Trophoblast cell (in vitro differentiated cells and primary cell): ENCODE measurements around the gene LUC7L2.
A peak's percentile ranks its signal among the peaks of the same experiment; 100 is the strongest.
"Not testable (repeated sequence)": the region's sequence is repeated elsewhere in the genome, so short reads cannot be mapped to it uniquely, and the experiment has no call there.

Experiments used
- DNase-seq, 2 donors: peaks; one replicate each; pipeline ENCODE4 v3.0.0-alpha.2; 2016
- H2AFZ ChIP-seq: 2 replicates; pipeline ENCODE4 v1.6.1; 2013; ENCODE audit warnings: low read length, moderate library complexity, mild to moderate bottlenecking; ENCODE audit not compliant: insufficient read depth, poor library complexity
- H2AK5ac ChIP-seq: 2 replicates; pipeline ENCODE4 v1.6.1; 2013; ENCODE audit warnings: mild to moderate bottlenecking, low read length
- H2BK120ac ChIP-seq: 2 replicates; pipeline ENCODE4 v1.6.1; 2013; ENCODE audit warnings: low read length, mild to moderate bottlenecking, moderate library complexity; ENCODE audit not compliant: insufficient read depth, poor library complexity
- H2BK12ac ChIP-seq: 2 replicates; pipeline ENCODE4 v1.6.1; 2013; ENCODE audit warnings: mild to moderate bottlenecking, low read length, moderate library complexity
- H2BK5ac ChIP-seq: 2 replicates; pipeline ENCODE4 v1.6.1; 2013; ENCODE audit warnings: low read length, low read depth, moderate library complexity, mild to moderate bottlenecking; ENCODE audit not compliant: poor library complexity
- H3K14ac ChIP-seq: 2 replicates; pipeline ENCODE4 v1.6.1; 2013; ENCODE audit warnings: mild to moderate bottlenecking, low read length
- H3K18ac ChIP-seq: 2 replicates; pipeline ENCODE4 v1.6.1; 2013; ENCODE audit warnings: mild to moderate bottlenecking, low read length
- H3K23ac ChIP-seq: 2 replicates; pipeline ENCODE4 v1.6.1; 2013; ENCODE audit warnings: low read length
- H3K27ac ChIP-seq: 2 replicates; pipeline ENCODE4 v1.5.1; 2013; ENCODE audit warnings: low read depth, mild to moderate bottlenecking, inconsistent platforms, low read length, moderate library complexity
- H3K27me3 ChIP-seq: 2 replicates; pipeline ENCODE4 v1.6.1; 2013; ENCODE audit warnings: inconsistent platforms, mild to moderate bottlenecking, low read length, moderate library complexity; ENCODE audit not compliant: insufficient read depth
- H3K36me3 ChIP-seq, 2 experiments: 1 replicate in 1 of 2; 2 replicates in 1 of 2; pipeline ENCODE4 v1.6.1; 2013; ENCODE audit warnings: low read length in 2 of 2, mild to moderate bottlenecking in 2 of 2, moderate library complexity in 1 of 2; ENCODE audit not compliant: insufficient read depth in 2 of 2, control insufficient read depth in 1 of 2
- H3K4ac ChIP-seq: 2 replicates; pipeline ENCODE4 v1.6.1; 2013; ENCODE audit warnings: low read depth, mild to moderate bottlenecking, low read length, moderate library complexity
- H3K4me1 ChIP-seq, 2 experiments: 1 replicate in 1 of 2; 2 replicates in 1 of 2; pipeline ENCODE4 v1.6.1; 2013; ENCODE audit warnings: low read length in 2 of 2, mild to moderate bottlenecking in 2 of 2, moderate library complexity in 1 of 2; ENCODE audit not compliant: insufficient read depth in 2 of 2, control insufficient read depth in 1 of 2
- H3K4me2 ChIP-seq: 2 replicates; pipeline ENCODE4 v1.6.1; 2013; ENCODE audit warnings: inconsistent platforms, mild to moderate bottlenecking, low read length, moderate library complexity
- H3K4me3 ChIP-seq: 2 replicates; pipeline ENCODE4 v1.5.1; 2013; ENCODE audit warnings: mild to moderate bottlenecking, low read depth, low read length, inconsistent platforms
- H3K79me1 ChIP-seq: one replicate; pipeline ENCODE4 v1.6.1; 2013; ENCODE audit warnings: low read length
- H3K79me2 ChIP-seq: 2 replicates; pipeline ENCODE4 v1.6.1; 2013; ENCODE audit warnings: low read length, mild to moderate bottlenecking; ENCODE audit not compliant: control insufficient read depth, insufficient read depth, poor library complexity
- H3K9ac ChIP-seq: 2 replicates; pipeline ENCODE4 v1.6.1; 2013; ENCODE audit warnings: mild to moderate bottlenecking, low read length
- H3K9me3 ChIP-seq: 2 replicates; pipeline ENCODE4 v1.6.1; 2013; ENCODE audit warnings: low read depth, mild to moderate bottlenecking, control low read depth, inconsistent platforms, low read length; ENCODE audit not compliant: insufficient read depth
- H4K12ac ChIP-seq: 2 replicates; pipeline ENCODE4 v1.6.1; 2013; ENCODE audit warnings: low read depth, mild to moderate bottlenecking, low read length, moderate library complexity
- H4K8ac ChIP-seq: 2 replicates; pipeline ENCODE4 v1.6.1; 2013; ENCODE audit warnings: low read depth, mild to moderate bottlenecking, low read length, moderate library complexity
- H4K91ac ChIP-seq: one replicate; pipeline ENCODE4 v1.6.1; 2013; ENCODE audit warnings: low read depth, mild to moderate bottlenecking, low read length, moderate library complexity
- WGBS: extraction: QIAGEN DNeasy Blood & Tissue Kit; methylation state at CpG from one replicate; pipeline ENCODE4 v1.1.7; 2013; ENCODE audit warnings: missing lambda C conversion rate; ENCODE audit not compliant: insufficient read length, insufficient coverage; ENCODE audit errors: extremely low coverage; 5-methylcytosine and 5-hydroxymethylcytosine counted together

LUC7L2 gene

DNA sequence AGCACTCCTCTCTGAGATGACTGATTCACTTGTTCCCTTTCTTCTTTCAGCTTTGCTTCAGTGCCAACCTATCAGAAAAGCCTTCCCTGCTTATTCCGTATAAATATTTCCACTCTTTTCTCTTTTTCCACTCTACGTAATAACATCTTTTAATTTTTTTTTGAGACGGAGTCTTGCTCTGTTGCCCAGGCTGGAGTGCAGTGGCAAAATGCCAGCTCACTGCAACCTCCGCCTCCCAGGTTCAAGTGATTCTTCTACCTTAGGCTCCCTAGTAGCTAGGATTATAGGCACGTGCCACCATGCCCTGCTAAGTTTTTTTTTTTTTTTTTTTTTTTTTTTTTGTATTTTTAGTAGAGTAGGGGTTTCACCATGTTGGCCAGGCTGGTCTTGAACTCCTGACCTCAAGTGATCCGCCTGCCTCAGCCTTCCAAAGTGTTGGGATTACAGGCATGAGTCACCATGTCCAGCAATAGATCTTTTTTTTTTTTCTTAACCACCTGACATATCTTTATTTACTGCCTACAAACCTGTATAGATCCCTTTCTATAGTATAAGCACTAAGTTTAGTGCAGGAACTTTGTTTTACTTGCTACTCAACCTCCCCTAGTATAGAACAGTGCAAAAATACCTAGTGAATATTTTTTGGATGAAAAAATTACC, 55.2 kb downstream of the LUC7L2 start:
- not testable (repeated sequence) for H3K27me3 ChIP-seq, H2BK5ac ChIP-seq, H2BK120ac ChIP-seq, H3K27ac ChIP-seq, H2AK5ac ChIP-seq, H3K23ac ChIP-seq, H3K4ac ChIP-seq, H3K79me1 ChIP-seq, H4K8ac ChIP-seq, H3K14ac ChIP-seq, H2BK12ac ChIP-seq, H3K9me3 ChIP-seq, H2AFZ ChIP-seq, H3K18ac ChIP-seq, H4K91ac ChIP-seq, H3K79me2 ChIP-seq, H4K12ac ChIP-seq, H3K4me3 ChIP-seq, H3K4me1 ChIP-seq, DNase-seq, H3K4me2 ChIP-seq, H3K9ac ChIP-seq
- 100% methylated on average over 3 of the region's 6 CpGs for WGBS
- H3K36me3 ChIP-seq, result peaks cover 14 to 19% of the 10 kb centered on the region in 2 experiments

DNA sequence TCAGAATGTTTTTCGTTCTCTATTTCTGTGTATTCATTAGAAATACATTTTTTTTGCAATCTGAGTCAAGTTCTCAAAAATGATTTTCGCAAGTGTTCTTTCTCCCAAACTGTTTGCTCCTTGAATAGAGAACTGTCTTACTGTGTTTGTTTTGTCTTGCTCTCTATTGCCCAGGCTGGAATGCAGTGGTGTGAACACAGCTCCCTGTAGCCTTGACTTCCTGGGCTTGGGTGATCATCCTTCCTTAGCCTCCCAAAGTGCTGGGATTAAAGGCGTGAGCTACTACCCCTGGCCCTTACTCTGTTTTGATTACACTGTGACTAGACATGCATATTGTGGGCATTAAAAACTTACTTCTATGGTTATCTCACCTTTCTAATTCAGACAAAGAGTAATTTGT, 56.7 kb downstream of the LUC7L2 start:
- Histone ChIP-seq H3K9me3 (no peaks in the 10 kb centered on the region), H4K91ac (no peak overlapping the region), H3K36me3 (peaks cover 14 to 23% of the 10 kb centered on the region in 2 experiments), H3K79me2 (no peaks in the 10 kb centered on the region), H2BK5ac (no peak overlapping the region), H3K4me1 (no peaks in the 10 kb centered on the region), H2BK12ac (no peak overlapping the region), H4K8ac (no peak overlapping the region), H3K4me2 (no peak overlapping the region), H3K4me3 (no peak overlapping the region), H3K4ac (no peak overlapping the region), H3K9ac (no peak overlapping the region), H4K12ac (no peak overlapping the region), H3K14ac (no peak overlapping the region), H3K27ac (no peak overlapping the region), H3K23ac (peak overlapping the region; percentile 37), H3K79me1 (no peaks in the 10 kb centered on the region), H2AFZ (no peak overlapping the region), H3K18ac (no peak overlapping the region), H3K27me3 (no peaks in the 10 kb centered on the region), H2AK5ac (no peak overlapping the region), H2BK120ac (no peak overlapping the region)
- no peak for DNase-seq
- no CpG with 5 or more reads among the region's 3 CpGs for WGBS

DNA sequence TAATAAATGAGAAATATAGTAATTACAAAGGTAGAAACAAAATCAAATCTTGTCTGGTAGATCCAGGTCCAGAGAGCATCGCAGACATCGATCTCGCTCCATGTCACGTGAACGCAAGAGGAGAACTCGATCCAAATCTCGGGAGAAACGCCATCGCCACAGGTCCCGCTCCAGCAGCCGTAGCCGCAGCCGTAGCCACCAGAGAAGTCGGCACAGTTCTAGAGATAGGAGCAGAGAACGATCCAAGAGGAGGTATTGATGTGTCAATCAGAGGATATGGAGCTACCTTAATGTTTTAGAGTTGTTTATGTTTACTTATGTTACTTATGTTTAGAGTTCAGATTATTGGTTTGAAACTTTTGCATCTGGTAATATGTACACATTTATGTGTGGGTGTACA, 57.8 kb downstream of the LUC7L2 start:
- Histone ChIP-seq H2BK5ac (no peak overlapping the region), H3K4me1 (no peaks in the 10 kb centered on the region), H3K9ac (no peak overlapping the region), H4K12ac (no peak overlapping the region), H3K79me2 (no peaks in the 10 kb centered on the region), H3K27ac (no peak overlapping the region), H3K27me3 (no peaks in the 10 kb centered on the region), H2BK12ac (no peak overlapping the region), H2AFZ (no peak overlapping the region), H3K14ac (no peak overlapping the region), H3K36me3 (peaks cover 14 to 23% of the 10 kb centered on the region in 2 experiments), H3K23ac (no peak overlapping the region), H4K8ac (no peak overlapping the region), H3K9me3 (no peaks in the 10 kb centered on the region), H2AK5ac (no peak overlapping the region), H3K4ac (no peak overlapping the region), H3K4me2 (no peak overlapping the region), H2BK120ac (no peak overlapping the region), H4K91ac (no peak overlapping the region), H3K18ac (no peak overlapping the region), H3K4me3 (no peak overlapping the region), H3K79me1 (no peaks in the 10 kb centered on the region)
- WGBS, result no CpG with 5 or more reads among the region's 15 CpGs
- no peak for DNase-seq

DNA sequence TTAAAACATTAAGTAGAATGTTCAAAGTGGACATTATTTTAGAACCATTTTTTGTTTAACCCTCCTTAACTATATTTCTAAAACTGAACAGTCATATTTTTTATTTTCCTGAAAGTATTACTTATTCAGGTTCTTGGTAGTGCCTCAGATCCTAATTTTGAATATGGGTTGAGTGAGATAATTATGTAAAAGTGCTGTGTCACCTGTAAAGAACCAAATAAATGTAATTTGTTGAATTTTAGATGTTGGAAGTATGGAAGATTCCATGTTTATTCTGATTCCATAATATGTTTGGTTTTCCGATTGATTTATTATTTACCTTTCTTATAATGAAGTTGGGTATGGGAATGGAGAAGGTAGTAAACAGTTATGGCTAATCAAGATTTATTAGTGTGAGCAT, 61.4 kb downstream of the LUC7L2 start:
- H3K36me3 ChIP-seq, result peaks cover 13 to 21% of the 10 kb centered on the region in 2 experiments
- no peak overlapping the region for H3K14ac ChIP-seq
- H3K4ac ChIP-seq, result no peak overlapping the region
- no peak overlapping the region for H3K9ac ChIP-seq
- H2AK5ac ChIP-seq, result no peak overlapping the region
- no peaks in the 10 kb centered on the region for H3K27me3 ChIP-seq
- H2BK120ac ChIP-seq, result no peak overlapping the region
- no peak overlapping the region for H4K91ac ChIP-seq
- no peaks in the 10 kb centered on the region for H3K79me1 ChIP-seq
- H3K23ac ChIP-seq, result no peak overlapping the region
- no peak overlapping the region for H2BK5ac ChIP-seq
- H3K79me2 ChIP-seq, result no peaks in the 10 kb centered on the region
- H3K4me2 ChIP-seq, result no peak overlapping the region
- no peak for DNase-seq
- no peak overlapping the region for H3K27ac ChIP-seq
- H3K4me1 ChIP-seq, result no peaks in the 10 kb centered on the region
- H2AFZ ChIP-seq, result no peak overlapping the region
- no CpG with 5 or more reads among the region's 1 CpG for WGBS
- H4K8ac ChIP-seq, result no peak overlapping the region
- H4K12ac ChIP-seq, result no peak overlapping the region
- no peak overlapping the region for H3K18ac ChIP-seq
- no peak overlapping the region for H3K4me3 ChIP-seq
- H3K9me3 ChIP-seq, result no peaks in the 10 kb centered on the region
- no peak overlapping the region for H2BK12ac ChIP-seq
